Prostate gland (tissue), 2 donors: ENCODE data around the gene ZC3H15.

Source experiments
- POLR2A ChIP-seq: fragments of 450-650 bp; IDR thresholded peaks from one replicate; pipeline ENCODE4 v1.6.1; 2016; ENCODE audit warnings: antibody characterized with exemption, mild to moderate bottlenecking
- TF ChIP-seq, protein P1 (sequence below), 4 experiments: fragments of 200-600 bp in 2 of 4; fragments of 450-650 bp in 2 of 4; sonication (generic) in 2 of 4; IDR thresholded peaks; 1 replicate in 3 of 4; 2 replicates in 1 of 4; pipeline ENCODE4 v1.5.1; 2016 to 2019; ENCODE audit warnings: antibody characterized with exemption in 4 of 4, mild to moderate bottlenecking in 2 of 4, moderate library complexity in 2 of 4

DNA sequence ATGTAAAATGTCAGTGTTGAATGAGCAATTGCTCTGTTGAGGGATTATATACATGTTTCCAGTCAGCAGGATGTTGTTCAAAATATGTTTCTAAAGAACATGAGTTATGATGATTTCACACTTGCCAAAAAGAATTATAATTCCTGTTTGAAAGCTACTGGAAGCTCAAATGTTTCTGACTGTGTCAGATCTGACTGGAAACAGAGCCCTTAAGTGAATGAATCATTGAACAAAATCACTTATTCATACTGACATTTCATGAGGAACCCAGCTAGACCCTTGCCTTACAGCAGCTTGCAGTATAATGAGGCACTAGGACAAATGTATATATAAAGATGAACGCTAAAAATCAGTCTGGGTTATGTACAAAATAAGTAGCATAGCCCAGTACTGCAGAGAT is 68.4 kb downstream of the ZC3H15 start:
- TF ChIP-seq, protein P1, sequence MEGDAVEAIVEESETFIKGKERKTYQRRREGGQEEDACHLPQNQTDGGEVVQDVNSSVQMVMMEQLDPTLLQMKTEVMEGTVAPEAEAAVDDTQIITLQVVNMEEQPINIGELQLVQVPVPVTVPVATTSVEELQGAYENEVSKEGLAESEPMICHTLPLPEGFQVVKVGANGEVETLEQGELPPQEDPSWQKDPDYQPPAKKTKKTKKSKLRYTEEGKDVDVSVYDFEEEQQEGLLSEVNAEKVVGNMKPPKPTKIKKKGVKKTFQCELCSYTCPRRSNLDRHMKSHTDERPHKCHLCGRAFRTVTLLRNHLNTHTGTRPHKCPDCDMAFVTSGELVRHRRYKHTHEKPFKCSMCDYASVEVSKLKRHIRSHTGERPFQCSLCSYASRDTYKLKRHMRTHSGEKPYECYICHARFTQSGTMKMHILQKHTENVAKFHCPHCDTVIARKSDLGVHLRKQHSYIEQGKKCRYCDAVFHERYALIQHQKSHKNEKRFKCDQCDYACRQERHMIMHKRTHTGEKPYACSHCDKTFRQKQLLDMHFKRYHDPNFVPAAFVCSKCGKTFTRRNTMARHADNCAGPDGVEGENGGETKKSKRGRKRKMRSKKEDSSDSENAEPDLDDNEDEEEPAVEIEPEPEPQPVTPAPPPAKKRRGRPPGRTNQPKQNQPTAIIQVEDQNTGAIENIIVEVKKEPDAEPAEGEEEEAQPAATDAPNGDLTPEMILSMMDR (IDR thresholded peaks at IDR 0.05) = no peak
- no peak for TF ChIP-seq POLR2A
